SJCRH30 (cell line): ENCODE results near the gene EOGT. TPM values are rescaled to one million over a fixed set of nuclear protein-coding genes. Genes with fewer than 3 reads are reported as not detected.
A peak's percentile ranks its signal among the peaks of the same experiment; 100 is the strongest.

ENCODE experiments used
- DNase-seq, 2 experiments: peaks; one replicate each; pipeline ENCODE4 v3.0.0-alpha.2; 2015 to 2020
- H3K27ac ChIP-seq: fragments of 250-450 bp; sonication (Bioruptor Pico); 2 replicates; pipeline ENCODE4 v1.5.1; 2020; ENCODE audit warnings: mild to moderate bottlenecking, moderate library complexity
- H3K27me3 ChIP-seq: fragments of 250-450 bp; sonication (Bioruptor Pico); 2 replicates; pipeline ENCODE4 v1.5.1; 2020; ENCODE audit warnings: mild to moderate bottlenecking, moderate library complexity
- H3K36me3 ChIP-seq: fragments of 250-450 bp; sonication (Bioruptor Pico); 2 replicates; pipeline ENCODE4 v1.5.1; 2020; ENCODE audit warnings: mild to moderate bottlenecking, moderate library complexity
- H3K4me1 ChIP-seq: fragments of 250-450 bp; sonication (Bioruptor Pico); 2 replicates; pipeline ENCODE4 v1.5.1; 2020; ENCODE audit warnings: mild to moderate bottlenecking, moderate library complexity
- H3K4me3 ChIP-seq: fragments of 250-450 bp; sonication (Bioruptor Pico); 2 replicates; pipeline ENCODE4 v1.5.1; 2020; ENCODE audit warnings: mild to moderate bottlenecking, moderate library complexity
- H3K9me3 ChIP-seq: fragments of 250-450 bp; sonication (Bioruptor Pico); replicated peaks from 2 replicates; pipeline ENCODE4 v1.5.1; 2020; ENCODE audit warnings: mild to moderate bottlenecking, moderate library complexity
- total RNA-seq: library from RNA; depleted of rRNA; stranded (reverse); fragments of >200 nt; shearing (Covaris generic); gene quantifications from 2 replicates; pipeline ENCODE4 v1.2.3, GENCODE V29; 2014

EOGT gene
- total RNA-seq, 1 experiment from 2014 or later = 11.7 TPM

- DNase-seq = no peak
- H3K4me1 ChIP-seq = 0 out of 2 replicates have a peak, but pooled peaks cover 5% of the 10 kb centered on the region
- no peak overlapping the region for H3K4me3 ChIP-seq
- H3K27ac ChIP-seq = no peak overlapping the region
- no peaks in the 10 kb centered on the region for H3K9me3 ChIP-seq
- H3K27me3 ChIP-seq = no peaks in the 10 kb centered on the region
- no peaks in the 10 kb centered on the region for H3K36me3 ChIP-seq
Observed at GRCh38 chr3:69016901-69017300, 3.4 kb upstream of the EOGT start.

GRCh38 chr3:69016102-69016501 is 2.6 kb upstream of the EOGT start:
- Histone ChIP-seq H3K4me3 (no peak overlapping the region), H3K27ac (no peak overlapping the region), H3K9me3 (no peaks in the 10 kb centered on the region), H3K36me3 (no peaks in the 10 kb centered on the region), H3K27me3 (no peaks in the 10 kb centered on the region), H3K4me1 (0 out of 2 replicates have a peak, but pooled peaks cover 5% of the 10 kb centered on the region)
- DNase-seq = no peak

- no peak for DNase-seq
- H3K27me3 ChIP-seq = no peaks in the 10 kb centered on the region
- no peaks in the 10 kb centered on the region for H3K9me3 ChIP-seq
- peak overlapping the region; percentile 77 for H3K4me3 ChIP-seq
- no peaks in the 10 kb centered on the region for H3K36me3 ChIP-seq
- peak overlapping the region; percentile 84 for H3K27ac ChIP-seq
- 0 out of 2 replicates have a peak, but pooled peaks cover 5% of the 10 kb centered on the region for H3K4me1 ChIP-seq
Observed at GRCh38 chr3:69014022-69014580, 617 bp upstream of the EOGT start.

DNA sequence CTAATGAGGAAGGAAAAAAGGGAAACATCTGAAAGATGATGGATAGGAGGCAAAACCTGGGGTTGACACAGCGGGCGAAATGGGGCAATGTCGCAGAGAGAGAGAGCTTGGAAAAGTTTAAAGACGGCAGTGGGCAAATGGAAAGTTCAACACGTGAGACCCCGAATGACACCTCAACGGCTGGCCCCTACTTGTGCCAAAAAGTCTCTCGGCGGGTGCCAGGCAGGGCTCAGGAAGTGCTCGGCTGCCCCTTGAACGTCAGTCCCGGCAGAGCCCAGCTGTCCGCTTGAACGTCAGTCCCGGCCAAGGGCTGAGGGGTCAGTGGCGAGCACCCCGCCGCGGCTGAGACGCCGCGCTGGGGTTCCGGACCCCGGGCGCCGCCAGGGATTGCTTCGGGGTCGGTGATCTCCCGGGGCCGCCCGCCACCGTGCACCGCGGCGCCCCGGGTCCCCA is 658 bp downstream of the EOGT start:
- Histone ChIP-seq H3K36me3 (no peaks in the 10 kb centered on the region), H3K4me3 (peak overlapping the region; percentile 77), H3K27me3 (no peaks in the 10 kb centered on the region), H3K4me1 (0 out of 2 replicates have a peak, but pooled peaks cover 5% of the 10 kb centered on the region), H3K27ac (no peak overlapping the region; the same call in 1 of the 2 replicates), H3K9me3 (no peaks in the 10 kb centered on the region)
- DNase-seq = peak; percentile 29 to 36

- no peaks in the 10 kb centered on the region for H3K36me3 ChIP-seq
- no peaks in the 10 kb centered on the region for H3K9me3 ChIP-seq
- H3K27ac ChIP-seq = no peak overlapping the region
- peak overlapping the region; percentile 77 for H3K4me3 ChIP-seq
- H3K4me1 ChIP-seq = 0 out of 2 replicates have a peak, but pooled peaks cover 5% of the 10 kb centered on the region
- H3K27me3 ChIP-seq = no peaks in the 10 kb centered on the region
- DNase-seq = no peak
Observed at GRCh38 chr3:69012100-69012799, 1.2 kb downstream of the EOGT start.

DNA sequence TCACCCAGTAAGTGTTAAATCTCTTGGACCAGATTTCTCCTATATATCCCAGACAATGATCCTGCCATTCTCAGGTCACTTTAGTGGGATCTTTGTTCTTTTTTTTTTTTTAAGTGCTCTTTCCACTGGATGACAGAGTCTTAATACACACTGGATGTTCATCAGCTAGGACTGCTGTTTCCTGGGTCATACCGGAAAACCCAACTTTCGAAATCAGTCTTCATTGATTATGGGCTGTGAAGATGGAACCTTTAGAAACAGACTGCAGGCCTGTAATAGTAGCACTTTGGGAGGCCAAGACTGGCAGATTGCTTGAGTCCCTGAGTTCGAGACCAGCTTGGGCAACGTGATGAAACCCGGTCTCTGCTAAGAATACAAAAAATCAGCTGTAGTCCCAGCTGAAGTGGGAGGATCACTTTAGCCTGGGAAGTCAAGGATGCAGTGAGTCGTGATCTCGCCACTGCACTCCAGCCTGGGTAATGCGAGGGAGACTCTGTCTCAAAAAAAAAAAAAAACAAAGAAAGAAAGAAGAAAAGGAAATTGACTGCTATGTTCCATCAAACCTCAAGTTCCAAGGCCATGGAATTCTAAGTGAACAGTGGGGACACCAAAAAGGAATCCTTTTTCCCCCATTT is 2.3 kb downstream of the EOGT start:
- no peaks in the 10 kb centered on the region for H3K27me3 ChIP-seq
- H3K9me3 ChIP-seq = no peaks in the 10 kb centered on the region
- H3K4me1 ChIP-seq = 0 out of 2 replicates have a peak, but pooled peaks cover 5% of the 10 kb centered on the region
- H3K36me3 ChIP-seq = no peaks in the 10 kb centered on the region
- no peak overlapping the region for H3K4me3 ChIP-seq
- no peak overlapping the region for H3K27ac ChIP-seq
- DNase-seq = no peak

DNA sequence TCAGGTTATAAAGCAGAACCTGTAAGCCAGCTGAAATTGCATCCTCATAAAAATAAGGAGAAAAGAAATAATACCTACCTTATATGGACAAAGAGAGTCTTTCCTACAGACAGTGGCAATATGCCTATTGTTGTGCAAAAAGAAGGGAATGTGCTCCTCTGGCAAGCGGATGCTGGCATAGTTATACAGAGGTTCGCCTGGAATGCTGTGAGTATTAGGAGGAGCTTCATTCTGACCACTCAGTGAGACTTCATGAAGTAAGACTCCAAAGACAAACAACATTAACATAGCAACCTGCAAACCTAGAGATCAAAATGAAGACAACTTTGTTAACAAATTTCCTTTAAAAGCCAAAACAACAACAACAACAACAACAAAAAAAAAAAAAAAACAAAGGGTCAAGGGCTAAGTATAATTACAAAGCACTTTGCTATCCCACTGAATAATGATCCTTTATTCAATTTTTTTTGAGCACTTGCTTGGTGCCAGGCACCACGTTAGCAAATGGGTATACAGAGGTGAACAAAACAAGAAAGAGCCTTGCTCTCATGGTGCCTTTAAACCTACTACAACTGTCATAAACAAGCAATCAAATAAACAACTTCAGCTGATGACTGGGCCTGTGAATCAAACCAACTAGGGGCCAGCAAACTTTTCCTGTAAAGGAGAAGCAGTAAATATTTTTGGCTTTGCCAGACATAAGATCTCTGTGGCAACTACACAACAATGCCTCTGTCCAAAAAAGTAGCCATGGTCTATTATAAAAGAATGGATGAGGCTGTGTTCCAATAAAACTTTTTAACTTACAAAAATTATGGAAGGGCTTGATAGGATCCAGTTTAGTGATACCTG is 3.7 kb downstream of the EOGT start:
- no peaks in the 10 kb centered on the region for H3K27me3 ChIP-seq
- no peak for DNase-seq
- no peak overlapping the region for H3K27ac ChIP-seq
- no peaks in the 10 kb centered on the region for H3K9me3 ChIP-seq
- no peak overlapping the region for H3K4me3 ChIP-seq
- H3K36me3 ChIP-seq = no peaks in the 10 kb centered on the region
- H3K4me1 ChIP-seq = 0 out of 2 replicates have a peak, but pooled peaks cover 5% of the 10 kb centered on the region

- H3K27ac ChIP-seq = no peak overlapping the region
Observed at GRCh38 chr3:69008980-69009379, 4.5 kb downstream of the EOGT start.

GRCh38 chr3:69005791-69006482 is 7.5 kb downstream of the EOGT start:
- Histone ChIP-seq H3K4me3 (no peak overlapping the region), H3K9me3 (no peaks in the 10 kb centered on the region), H3K27ac (no peak overlapping the region), H3K36me3 (no peaks in the 10 kb centered on the region), H3K4me1 (no peaks in the 10 kb centered on the region), H3K27me3 (no peaks in the 10 kb centered on the region)
- DNase-seq = no peak

More at GRCh38 chr3:69008980-69009379, 4.5 kb downstream of the EOGT start:
- Histone ChIP-seq H3K9me3 (no peaks in the 10 kb centered on the region), H3K36me3 (no peaks in the 10 kb centered on the region), H3K4me3 (no peak overlapping the region), H3K4me1 (no peaks in the 10 kb centered on the region), H3K27me3 (no peaks in the 10 kb centered on the region)
- no peak for DNase-seq

- no peaks in the 10 kb centered on the region for H3K36me3 ChIP-seq
- DNase-seq = no peak
- no peaks in the 10 kb centered on the region for H3K9me3 ChIP-seq
- H3K27me3 ChIP-seq = no peaks in the 10 kb centered on the region
- H3K4me3 ChIP-seq = no peak overlapping the region
- H3K4me1 ChIP-seq = no peaks in the 10 kb centered on the region
- H3K27ac ChIP-seq = no peak overlapping the region
Observed at GRCh38 chr3:69005071-69005790, 8.3 kb downstream of the EOGT start.

DNA sequence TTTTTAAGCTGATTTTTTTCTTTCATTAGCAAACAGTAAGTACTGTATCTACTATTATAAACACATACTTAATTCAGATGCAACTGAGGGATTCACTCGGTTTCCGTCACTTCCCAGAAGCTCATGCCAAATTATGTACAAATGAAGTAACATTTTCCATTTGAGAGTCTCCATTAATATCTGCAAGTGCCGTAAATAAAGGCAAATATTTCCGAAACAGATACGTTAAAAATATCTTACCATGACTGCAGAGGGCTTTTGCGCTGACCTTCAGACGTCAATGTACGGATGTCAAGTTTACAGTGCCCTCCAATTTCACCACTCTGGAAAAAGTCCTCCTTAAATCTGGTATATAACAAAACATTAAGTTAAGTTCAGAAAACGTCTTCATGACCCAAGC is 9.3 kb downstream of the EOGT start:
- no peak overlapping the region for H3K27ac ChIP-seq
- no peak overlapping the region for H3K4me3 ChIP-seq
- no peaks in the 10 kb centered on the region for H3K27me3 ChIP-seq
- no peaks in the 10 kb centered on the region for H3K36me3 ChIP-seq
- no peak for DNase-seq
- H3K4me1 ChIP-seq = no peaks in the 10 kb centered on the region
- no peaks in the 10 kb centered on the region for H3K9me3 ChIP-seq

GRCh38 chr3:68999605-69000004 is 13.9 kb downstream of the EOGT start:
- H3K4me1 ChIP-seq = no peaks in the 10 kb centered on the region
- H3K4me3 ChIP-seq = no peak overlapping the region
- no peak for DNase-seq
- H3K27me3 ChIP-seq = no peaks in the 10 kb centered on the region
- no peak overlapping the region for H3K27ac ChIP-seq
- no peaks in the 10 kb centered on the region for H3K36me3 ChIP-seq
- H3K9me3 ChIP-seq = no peaks in the 10 kb centered on the region

- H3K4me1 ChIP-seq = no peaks in the 10 kb centered on the region
- no peaks in the 10 kb centered on the region for H3K9me3 ChIP-seq
- H3K4me3 ChIP-seq = no peak overlapping the region
- H3K36me3 ChIP-seq = no peaks in the 10 kb centered on the region
- DNase-seq = no peak
- H3K27me3 ChIP-seq = no peaks in the 10 kb centered on the region
- H3K27ac ChIP-seq = no peak overlapping the region
Observed at GRCh38 chr3:68999158-68999557, 14.3 kb downstream of the EOGT start.

GRCh38 chr3:68997887-68998286 is 15.6 kb downstream of the EOGT start:
- DNase-seq = no peak
- Histone ChIP-seq H3K4me3 (no peak overlapping the region), H3K36me3 (no peaks in the 10 kb centered on the region), H3K27me3 (no peaks in the 10 kb centered on the region), H3K27ac (no peak overlapping the region), H3K4me1 (no peaks in the 10 kb centered on the region), H3K9me3 (no peaks in the 10 kb centered on the region)
